IMR-90 (cell line): Measurements from ENCODE around the gene AP1S1.

Source experiments
- BHLHE40 ChIP-seq: fragments of 150-350 bp; IDR thresholded peaks from 2 replicates; pipeline ENCODE4 v1.6.1; 2016; ENCODE audit warnings: mild to moderate bottlenecking, low read depth, low read length
- POLR2A ChIP-seq: IDR thresholded peaks from 2 replicates; pipeline ENCODE4 v1.6.1; 2012; ENCODE audit warnings: mild to moderate bottlenecking, low read depth, low read length
- RAD21 ChIP-seq: IDR thresholded peaks from 2 replicates; pipeline ENCODE4 v1.6.1; 2012; ENCODE audit warnings: low read length, improper control_type of control experiment
- RCOR1 ChIP-seq: IDR thresholded peaks from 2 replicates; pipeline ENCODE4 v1.6.1; 2012; ENCODE audit warnings: mild to moderate bottlenecking, low read length, improper control_type of control experiment; ENCODE audit not compliant: insufficient replicate concordance
- SMC3 ChIP-seq: fragments of 150-350 bp; IDR thresholded peaks from 2 replicates; pipeline ENCODE4 v1.6.1; 2016; ENCODE audit warnings: low read depth, mild to moderate bottlenecking, antibody characterized with exemption, low read length, moderate library complexity
- TF ChIP-seq, protein P1 (sequence below): conservative IDR thresholded peaks from 2 replicates; pipeline ENCODE4 v1.5.1; 2012; ENCODE audit warnings: mild to moderate bottlenecking, low read depth, low read length, improper control_type of control experiment

GRCh38 chr7:101208794-101209193, 54.5 kb downstream of the AP1S1 start:
- TF ChIP-seq BHLHE40 (no peak), RAD21 (no peak), RCOR1 (no peak), SMC3 (no peak), POLR2A (no peak)
- TF ChIP-seq, protein P1, sequence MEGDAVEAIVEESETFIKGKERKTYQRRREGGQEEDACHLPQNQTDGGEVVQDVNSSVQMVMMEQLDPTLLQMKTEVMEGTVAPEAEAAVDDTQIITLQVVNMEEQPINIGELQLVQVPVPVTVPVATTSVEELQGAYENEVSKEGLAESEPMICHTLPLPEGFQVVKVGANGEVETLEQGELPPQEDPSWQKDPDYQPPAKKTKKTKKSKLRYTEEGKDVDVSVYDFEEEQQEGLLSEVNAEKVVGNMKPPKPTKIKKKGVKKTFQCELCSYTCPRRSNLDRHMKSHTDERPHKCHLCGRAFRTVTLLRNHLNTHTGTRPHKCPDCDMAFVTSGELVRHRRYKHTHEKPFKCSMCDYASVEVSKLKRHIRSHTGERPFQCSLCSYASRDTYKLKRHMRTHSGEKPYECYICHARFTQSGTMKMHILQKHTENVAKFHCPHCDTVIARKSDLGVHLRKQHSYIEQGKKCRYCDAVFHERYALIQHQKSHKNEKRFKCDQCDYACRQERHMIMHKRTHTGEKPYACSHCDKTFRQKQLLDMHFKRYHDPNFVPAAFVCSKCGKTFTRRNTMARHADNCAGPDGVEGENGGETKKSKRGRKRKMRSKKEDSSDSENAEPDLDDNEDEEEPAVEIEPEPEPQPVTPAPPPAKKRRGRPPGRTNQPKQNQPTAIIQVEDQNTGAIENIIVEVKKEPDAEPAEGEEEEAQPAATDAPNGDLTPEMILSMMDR, result no peak
